ENCODE measurements around the gene WNT5B. TPM values are rescaled to one million over a fixed set of nuclear protein-coding genes. Genes with fewer than 3 reads are reported as not detected.
A peak's percentile ranks its signal among the peaks of the same experiment; 100 is the strongest.

Gene WNT5B
- total RNA-seq, 1 donor from 2014 or later, result 54.4 TPM

- no peak for DNase-seq (ENCODE audit: low spot score in 2 of 2, unreplicated experiment in 2 of 2)
- H3K4me3 Mint-ChIP-seq, result no peak overlapping the region
- no peaks in the 10 kb centered on the region for H3K9me3 Mint-ChIP-seq
- TF ChIP-seq CTCF (IDR thresholded peaks at IDR 0.05; ENCODE audit: unreplicated experiment), result no peak
- H3K4me1 Mint-ChIP-seq, result peaks cover 42% of the 10 kb centered on the region
- peak overlapping the region; percentile 51 for H3K27ac Mint-ChIP-seq
- no peaks in the 10 kb centered on the region for H3K27me3 Mint-ChIP-seq (ENCODE audit: low read depth)
- peaks cover 5% of the 10 kb centered on the region for H3K36me3 Mint-ChIP-seq
These were observed 21.9 kb downstream of the WNT5B start for GRCh38 chr12:1650978-1651361.

- Mint-ChIP-seq H3K27me3 (ENCODE audit: low read depth) (no peaks in the 10 kb centered on the region), H3K4me3 (no peak overlapping the region), H3K4me1 (peaks cover 42% of the 10 kb centered on the region), H3K36me3 (peaks cover 5% of the 10 kb centered on the region), H3K27ac (peak overlapping the region; percentile 77), H3K9me3 (no peaks in the 10 kb centered on the region)
- no peak for TF ChIP-seq CTCF (IDR thresholded peaks at IDR 0.05; ENCODE audit: unreplicated experiment)
- no peak for DNase-seq (ENCODE audit: low spot score in 2 of 2, unreplicated experiment in 2 of 2)
These were observed 22.9 kb downstream of the WNT5B start for GRCh38 chr12:1651946-1652345.

- Mint-ChIP-seq H3K27me3 (ENCODE audit: low read depth) (no peaks in the 10 kb centered on the region), H3K27ac (no peak overlapping the region), H3K4me1 (peaks cover 31% of the 10 kb centered on the region), H3K36me3 (no peaks in the 10 kb centered on the region), H3K9me3 (no peaks in the 10 kb centered on the region), H3K4me3 (no peak overlapping the region)
- DNase-seq (ENCODE audit: low spot score in 2 of 2, unreplicated experiment in 2 of 2), result no peak
- TF ChIP-seq CTCF (IDR thresholded peaks at IDR 0.05; ENCODE audit: unreplicated experiment), result no peak
These were observed 26.3 kb downstream of the WNT5B start for GRCh38 chr12:1655225-1655788.

- no peak for TF ChIP-seq CTCF (IDR thresholded peaks at IDR 0.05; ENCODE audit: unreplicated experiment)
- no peak overlapping the region for H3K4me3 Mint-ChIP-seq
- H3K27me3 Mint-ChIP-seq (ENCODE audit: low read depth), result no peaks in the 10 kb centered on the region
- no peak overlapping the region for H3K27ac Mint-ChIP-seq
- no peaks in the 10 kb centered on the region for H3K9me3 Mint-ChIP-seq
- H3K4me1 Mint-ChIP-seq, result peaks cover 17% of the 10 kb centered on the region
- DNase-seq (ENCODE audit: low spot score in 2 of 2, unreplicated experiment in 2 of 2), result no peak
- no peaks in the 10 kb centered on the region for H3K36me3 Mint-ChIP-seq
These were observed 27.9 kb downstream of the WNT5B start for GRCh38 chr12:1656902-1657301.

GRCh38 chr12:1657688-1658087 is 28.7 kb downstream of the WNT5B start:
- Mint-ChIP-seq H3K36me3 (no peaks in the 10 kb centered on the region), H3K4me1 (peaks cover 13% of the 10 kb centered on the region), H3K9me3 (no peaks in the 10 kb centered on the region), H3K4me3 (no peak overlapping the region), H3K27me3 (ENCODE audit: low read depth) (no peaks in the 10 kb centered on the region), H3K27ac (no peak overlapping the region)
- TF ChIP-seq CTCF (IDR thresholded peaks at IDR 0.05; ENCODE audit: unreplicated experiment), result no peak
- no peak for DNase-seq (ENCODE audit: low spot score in 2 of 2, unreplicated experiment in 2 of 2)

Data from mesothelial cell of epicardium (in vitro differentiated cells).